NCI-H345 treated with DMSO at 0.1 percent for 48 hours (cell line): ENCODE measurements around the gene AGRN.
"Not testable (repeated sequence)": the region's sequence is repeated elsewhere in the genome, so short reads cannot be mapped to it uniquely, and the experiment has no call there.

ENCODE experiments used
- DNase-seq: peaks from one replicate; lab custom pipeline; 2025; ENCODE audit not compliant: unreplicated experiment; lab: John Stamatoyannopoulos, UW

AGRN gene

GRCh38 chr1:1019122-1019999 lies 559 bp upstream of the AGRN start:
- peak; percentile 28 for DNase-seq

- no peak for DNase-seq
Measured at GRCh38 chr1:1020415-1021009, 592 bp downstream of the AGRN start.

GRCh38 chr1:1021010-1021919 lies 1.3 kb downstream of the AGRN start:
- DNase-seq = no peak

GRCh38 chr1:1021920-1022259 lies 2.0 kb downstream of the AGRN start:
- no peak for DNase-seq

DNA sequence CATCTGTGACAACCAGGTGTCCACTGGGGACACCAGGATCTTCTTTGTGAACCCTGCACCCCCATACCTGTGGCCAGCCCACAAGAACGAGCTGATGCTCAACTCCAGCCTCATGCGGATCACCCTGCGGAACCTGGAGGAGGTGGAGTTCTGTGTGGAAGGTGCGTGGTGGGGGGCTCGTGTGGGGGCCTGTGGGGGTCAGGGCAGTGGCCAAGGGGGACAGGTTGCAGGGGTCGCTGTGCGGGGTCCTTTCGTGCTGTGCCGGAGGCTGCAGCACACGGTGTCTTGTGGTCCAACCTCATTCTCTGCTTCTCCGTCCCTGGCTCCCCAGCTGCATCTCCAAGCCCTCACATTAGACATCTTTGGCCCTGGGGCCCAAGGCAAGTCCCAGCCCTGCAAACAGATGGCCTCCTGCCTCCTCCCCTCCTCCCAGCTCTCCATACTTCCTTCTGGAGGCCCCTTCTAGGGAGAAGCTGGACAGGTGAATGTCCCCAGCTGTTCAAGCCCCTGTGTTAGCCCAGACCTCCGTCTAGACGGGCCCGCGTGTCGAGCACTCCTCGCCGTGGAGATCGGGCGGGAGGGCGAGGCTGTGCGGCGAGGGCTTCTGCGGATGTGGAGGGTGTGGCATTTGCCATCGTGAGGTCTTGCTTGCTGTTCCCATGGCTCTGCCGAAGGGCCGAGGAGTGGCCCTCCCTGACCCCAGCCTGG lies 2.5 kb downstream of the AGRN start:
- DNase-seq = no peak

DNA sequence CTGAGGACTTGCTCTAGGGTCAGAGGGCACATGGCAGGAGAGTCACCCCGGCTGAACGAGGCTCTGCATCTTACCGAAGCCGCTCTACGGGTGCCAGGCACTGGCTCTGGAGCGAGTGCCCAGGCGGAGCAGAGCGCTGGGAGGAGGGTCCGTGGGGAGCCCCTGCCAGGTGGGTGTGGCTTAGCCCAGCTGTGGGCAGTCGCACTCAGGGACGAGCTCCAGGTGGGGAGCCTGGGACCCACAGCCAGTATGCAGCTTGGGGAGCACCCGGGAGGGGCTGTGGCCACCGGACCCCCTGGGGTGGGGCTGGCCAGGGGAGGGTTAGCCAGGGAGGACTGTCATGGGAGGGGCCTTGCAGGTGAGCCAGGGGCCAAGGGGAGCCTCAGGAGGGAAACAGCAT lies 3.8 kb downstream of the AGRN start:
- DNase-seq = no peak

GRCh38 chr1:1024149-1024770 lies 4.3 kb downstream of the AGRN start:
- DNase-seq = no peak

DNA sequence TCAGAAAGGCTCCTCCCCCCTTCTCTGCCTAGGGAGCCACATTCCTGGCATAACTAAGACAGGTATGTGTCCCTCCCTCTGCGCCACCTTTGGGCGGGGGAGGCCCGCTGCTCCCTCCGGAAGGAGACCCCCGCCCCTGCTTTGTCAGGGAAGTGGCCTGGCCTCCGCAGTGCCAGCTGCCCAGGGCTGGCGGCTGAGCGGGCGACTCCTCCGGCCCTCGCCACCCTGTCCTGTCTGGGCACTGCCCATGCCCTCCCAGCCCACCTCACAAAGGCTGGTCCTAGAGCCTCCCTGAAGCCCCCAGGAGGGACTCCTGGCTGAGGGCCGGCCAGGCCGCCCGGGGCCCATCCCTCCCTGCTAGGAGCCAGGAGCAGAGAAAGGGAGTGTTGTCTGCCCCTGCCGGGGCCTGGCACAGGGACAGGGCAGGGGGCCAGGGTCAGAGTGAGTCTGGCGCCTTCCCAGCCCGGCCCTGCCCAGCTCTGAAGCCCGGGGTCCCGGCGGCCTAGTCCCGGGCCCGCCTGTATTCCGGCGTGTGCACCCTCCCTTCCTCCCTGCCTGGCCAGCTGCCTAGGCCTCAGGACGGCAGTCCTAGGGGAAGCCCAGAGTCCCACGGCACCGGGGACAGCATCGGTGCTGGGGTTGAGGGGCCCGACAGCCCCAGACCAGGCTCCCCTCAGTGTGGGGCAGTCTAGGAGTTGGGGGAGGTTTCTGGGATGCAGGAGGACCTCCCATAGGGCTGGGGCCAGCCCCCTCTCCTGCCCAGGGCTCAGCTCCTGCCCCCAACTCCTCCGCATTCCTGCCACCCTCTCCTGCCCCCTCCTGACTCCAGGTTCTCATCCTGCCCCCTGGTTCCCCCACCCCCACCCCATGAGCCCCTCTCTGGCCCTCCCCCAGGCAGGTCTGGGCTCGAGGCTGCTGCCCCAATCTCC lies 5.1 kb downstream of the AGRN start:
- no peak for DNase-seq

DNA sequence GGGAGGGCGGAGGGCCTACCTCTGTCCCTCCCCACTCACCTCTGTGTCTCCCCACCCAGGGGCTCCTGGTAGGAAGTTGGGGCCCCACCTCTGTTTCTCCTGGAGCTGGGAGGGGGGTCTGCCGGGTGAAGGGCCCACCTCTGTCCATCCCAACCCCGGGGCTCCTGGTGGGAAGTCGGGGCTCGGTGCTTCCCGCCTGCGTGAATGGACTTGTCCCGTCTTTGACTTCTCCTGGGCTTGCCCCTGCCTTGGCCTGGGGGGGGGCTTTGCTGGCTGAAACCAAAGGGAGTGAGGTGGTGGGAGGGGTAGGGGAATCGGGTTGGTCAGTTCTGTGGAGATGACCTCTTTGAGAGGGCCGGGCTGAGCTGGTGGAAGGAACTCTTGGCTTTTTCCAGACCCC lies 5.8 kb downstream of the AGRN start:
- no peak for DNase-seq

DNA sequence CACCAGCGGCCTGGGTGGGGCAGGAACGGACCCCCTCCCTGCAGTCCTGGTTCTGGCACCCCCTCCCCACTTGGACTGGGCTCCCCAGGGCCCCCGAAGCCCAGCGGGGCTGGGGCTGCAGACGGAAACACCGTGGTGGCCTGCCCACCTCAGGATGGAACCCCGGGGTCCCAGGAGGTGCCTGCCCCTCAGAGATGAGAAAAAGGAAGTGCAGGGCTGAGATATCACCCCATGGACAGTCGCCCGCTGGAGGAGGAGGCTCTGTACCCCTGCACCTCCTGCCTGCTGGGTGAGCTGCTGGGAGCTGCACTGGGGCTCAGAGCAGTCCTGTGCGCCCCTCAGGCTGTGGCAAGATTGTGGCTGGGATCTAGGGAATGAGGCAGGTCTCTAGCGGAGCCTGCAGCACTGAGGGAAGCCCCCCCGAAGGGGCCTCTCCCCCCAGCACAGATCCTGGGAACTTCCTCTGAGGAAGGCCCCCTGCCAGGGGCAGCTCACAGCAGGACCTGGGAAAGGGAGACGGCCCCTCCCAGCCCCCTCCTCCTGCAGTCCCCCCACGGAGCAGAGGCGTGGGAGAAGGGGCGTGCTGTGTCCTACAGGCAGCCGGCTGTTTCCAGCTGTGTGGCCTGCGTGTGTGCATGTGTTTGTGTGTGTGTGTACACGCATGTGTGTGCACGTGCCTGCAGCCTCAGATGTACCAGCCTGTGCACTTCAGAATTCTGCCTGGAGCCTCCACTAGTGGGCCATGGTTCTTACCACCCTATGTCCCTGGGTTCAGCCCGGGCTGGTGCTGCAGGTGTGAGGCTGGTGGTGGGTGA lies 6.9 kb downstream of the AGRN start:
- no peak for DNase-seq

GRCh38 chr1:1027791-1028190 lies 7.9 kb downstream of the AGRN start:
- no peak for DNase-seq

- DNase-seq = not testable (repeated sequence)
Measured at GRCh38 chr1:1030867-1031658, 11.1 kb downstream of the AGRN start.

DNA sequence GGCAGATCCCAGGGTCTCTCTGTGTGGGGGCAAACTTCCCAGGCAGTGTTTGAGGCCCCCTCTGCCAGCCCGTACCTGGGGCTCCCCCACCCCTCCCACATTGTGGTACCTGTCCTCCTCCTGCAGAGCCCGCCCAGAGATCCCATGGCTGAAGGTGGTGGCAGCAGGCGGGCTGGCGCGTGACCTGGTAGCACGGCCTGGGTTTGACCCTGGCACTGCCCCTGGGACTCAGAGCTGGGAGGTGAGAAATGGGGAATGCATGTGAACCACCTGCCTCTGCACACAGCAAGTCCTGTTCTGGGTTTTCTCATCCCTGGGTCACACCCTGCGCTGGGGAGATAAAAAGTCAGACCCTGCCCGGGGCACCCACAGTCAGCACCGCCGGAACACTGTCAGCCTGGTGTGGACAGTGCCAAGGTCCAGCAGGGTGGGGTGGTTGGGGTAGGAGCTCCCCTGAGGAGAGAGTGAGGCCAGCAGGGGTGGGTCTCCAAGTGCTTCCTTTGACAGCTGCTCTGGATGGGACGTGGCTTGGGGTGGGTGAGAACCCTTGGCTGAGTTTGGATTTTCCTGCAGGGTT lies 11.8 kb downstream of the AGRN start:
- no peak for DNase-seq

GRCh38 chr1:1032424-1032823 lies 12.5 kb downstream of the AGRN start:
- DNase-seq = peak; percentile 6

- DNase-seq = peak; percentile 83
Measured at GRCh38 chr1:1033009-1033587, 13.2 kb downstream of the AGRN start.

GRCh38 chr1:1033731-1034438 lies 14.0 kb downstream of the AGRN start:
- no peak for DNase-seq

DNA sequence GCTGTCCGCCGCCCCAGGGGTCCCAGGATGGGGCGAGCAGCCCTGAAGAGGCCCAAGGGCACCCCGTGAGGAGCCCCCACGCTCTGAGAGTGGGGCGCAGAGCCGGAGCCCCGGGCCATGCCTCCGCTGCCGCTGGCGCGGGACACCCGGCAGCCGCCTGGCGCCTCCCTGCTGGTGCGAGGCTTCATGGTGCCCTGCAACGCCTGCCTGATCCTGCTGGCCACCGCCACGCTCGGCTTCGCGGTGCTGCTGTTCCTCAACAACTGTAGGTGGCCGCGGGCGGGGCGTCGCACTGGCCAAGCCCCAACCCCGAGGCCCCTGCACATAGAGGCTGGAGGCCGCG lies 14.5 kb downstream of the AGRN start:
- no peak for DNase-seq
